AG04449 (cell line): Measurements from ENCODE around the gene KIF3C.
"Not testable (repeated sequence)": the region's sequence is repeated elsewhere in the genome, so short reads cannot be mapped to it uniquely, and the experiment has no call there.

ENCODE experiments used
- CTCF ChIA-PET: fragments of 350-600 bp; formaldehyde crosslinking; extraction: SDS; loops from one replicate; lab custom pipeline; 2021; ENCODE audit warnings: antibody characterized with exemption; lab: Yijun Ruan, JAX
- POLR2A ChIA-PET: fragments of 400-600, 350-600 bp; formaldehyde crosslinking; extraction: SDS; loops from one replicate; lab custom pipeline; 2020; ENCODE audit warnings: antibody characterized with exemption, inconsistent platforms; lab: Yijun Ruan, JAX
- DNase-seq: peaks from one replicate; pipeline ENCODE4 v3.0.0-alpha.2; 2010; ENCODE audit warnings: low read depth, low spot score
- H3K4me3 ChIP-seq: 2 replicates; pipeline ENCODE4 v1.5.1; 2011; ENCODE audit warnings: low read depth, mild to moderate bottlenecking, control low read depth, low read length
- CTCF ChIP-seq: IDR thresholded peaks from one replicate; pipeline ENCODE4 v1.5.1; 2011; ENCODE audit warnings: mild to moderate bottlenecking, moderate library complexity, low read length, control low read depth, inconsistent platforms; ENCODE audit not compliant: insufficient read depth; ENCODE audit errors: missing control alignments

The KIF3C gene

GRCh38 chr2:26017464-26018183 lies 35.3 kb upstream of the KIF3C start:
- ChIA-PET POLR2A (interaction anchor here (0.7 to 0.9 kb wide), 3 partner anchors 16 to 227 kb away, joined by 3 to 5 read pairs (median 5); partner anchors contain the start of genes HADHA, HADHB and RAB10), CTCF (interaction anchor here (0.7 to 3.1 kb wide), 14 partner anchors 8 to 128 kb away, joined by 3 to 14 read pairs (median 4); no protein-coding TSS in a partner anchor)
- no peak for TF ChIP-seq CTCF

GRCh38 chr2:26016706-26017045 lies 34.4 kb upstream of the KIF3C start:
- H3K4me3 ChIP-seq, DNase-seq, POLR2A ChIA-PET: not testable (repeated sequence)
- CTCF ChIA-PET = interaction anchor here (1.0 to 3.1 kb wide), 2 partner anchors 24 to 129 kb away, joined by 4 to 14 read pairs; no protein-coding TSS in a partner anchor

More at GRCh38 chr2:26017464-26018183, 35.3 kb upstream of the KIF3C start:
- no peak overlapping the region for H3K4me3 ChIP-seq
- no peak for DNase-seq

- ChIA-PET CTCF (interaction anchor here (1.0 to 3.1 kb wide), 2 partner anchors 24 to 129 kb away, joined by 4 to 14 read pairs; no protein-coding TSS in a partner anchor), POLR2A (no interaction called here)
- no peak for TF ChIP-seq CTCF
- DNase-seq = no peak
- no peak overlapping the region for H3K4me3 ChIP-seq
Measured at GRCh38 chr2:26016012-26016705, 33.9 kb upstream of the KIF3C start.

GRCh38 chr2:26013668-26014067 lies 31.4 kb upstream of the KIF3C start:
- ChIA-PET CTCF (interaction anchor here (1.0 kb wide), 1 partner anchor 16 kb away, joined by 4 read pairs; no protein-coding TSS in a partner anchor), POLR2A (no interaction called here)
- TF ChIP-seq CTCF = no peak
- no peak overlapping the region for H3K4me3 ChIP-seq
- no peak for DNase-seq

GRCh38 chr2:26011990-26012856 lies 29.9 kb upstream of the KIF3C start:
- ChIA-PET POLR2A (interaction anchor here (0.9 kb wide), 1 partner anchor 22 kb away, joined by 3 read pairs; the partner anchor contains the start of gene RAB10), CTCF (interaction anchor here (1.0 to 1.9 kb wide), 3 partner anchors 21 to 173 kb away, joined by 3 to 9 read pairs (median 3); no protein-coding TSS in a partner anchor)
- no peak for DNase-seq
- no peak overlapping the region for H3K4me3 ChIP-seq
- TF ChIP-seq CTCF = no peak

GRCh38 chr2:26011609-26011989 lies 29.3 kb upstream of the KIF3C start:
- TF ChIP-seq CTCF = no peak
- H3K4me3 ChIP-seq = no peak overlapping the region
- ChIA-PET POLR2A (no interaction called here), CTCF (interaction anchor here (1.0 to 1.9 kb wide), 3 partner anchors 20 to 173 kb away, joined by 3 to 9 read pairs (median 3); no protein-coding TSS in a partner anchor)
- no peak for DNase-seq
